ENCODE data around the gene EIF4A2.
A peak's percentile ranks its signal among the peaks of the same experiment; 100 is the strongest.
"Not testable (repeated sequence)": the region's sequence is repeated elsewhere in the genome, so short reads cannot be mapped to it uniquely, and the experiment has no call there.

Gene EIF4A2

DNA sequence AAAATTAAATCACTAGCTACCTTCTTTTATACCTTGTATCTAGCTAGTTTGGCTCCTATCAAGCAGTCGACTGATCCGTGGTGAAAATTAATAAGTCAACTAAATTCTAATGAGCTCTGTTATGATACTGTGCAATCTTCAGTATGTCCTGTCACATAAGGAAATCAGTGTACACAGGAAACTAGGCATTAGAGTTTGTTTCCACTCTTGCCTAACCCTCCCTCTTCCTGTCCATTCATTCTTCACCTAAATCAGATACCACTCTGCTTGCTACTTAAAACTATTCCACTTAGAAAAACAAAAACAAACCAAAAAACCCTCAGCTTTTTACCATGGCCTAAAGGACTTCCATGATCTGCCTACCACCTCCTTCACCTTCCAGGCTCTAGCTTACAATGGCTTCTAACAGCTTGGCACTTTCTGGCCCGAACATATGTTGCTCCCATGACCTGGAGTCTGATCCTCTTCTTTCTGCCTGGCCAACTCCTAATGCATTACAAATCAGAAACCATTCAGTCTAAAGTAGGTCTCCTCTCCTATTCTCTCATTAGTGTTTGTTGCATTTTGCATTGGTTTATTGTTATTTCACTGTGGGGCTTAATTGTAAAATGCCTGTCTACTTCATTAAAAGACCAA lies 15.0 kb downstream of the EIF4A2 start:
- TF ChIP-seq, protein P1, sequence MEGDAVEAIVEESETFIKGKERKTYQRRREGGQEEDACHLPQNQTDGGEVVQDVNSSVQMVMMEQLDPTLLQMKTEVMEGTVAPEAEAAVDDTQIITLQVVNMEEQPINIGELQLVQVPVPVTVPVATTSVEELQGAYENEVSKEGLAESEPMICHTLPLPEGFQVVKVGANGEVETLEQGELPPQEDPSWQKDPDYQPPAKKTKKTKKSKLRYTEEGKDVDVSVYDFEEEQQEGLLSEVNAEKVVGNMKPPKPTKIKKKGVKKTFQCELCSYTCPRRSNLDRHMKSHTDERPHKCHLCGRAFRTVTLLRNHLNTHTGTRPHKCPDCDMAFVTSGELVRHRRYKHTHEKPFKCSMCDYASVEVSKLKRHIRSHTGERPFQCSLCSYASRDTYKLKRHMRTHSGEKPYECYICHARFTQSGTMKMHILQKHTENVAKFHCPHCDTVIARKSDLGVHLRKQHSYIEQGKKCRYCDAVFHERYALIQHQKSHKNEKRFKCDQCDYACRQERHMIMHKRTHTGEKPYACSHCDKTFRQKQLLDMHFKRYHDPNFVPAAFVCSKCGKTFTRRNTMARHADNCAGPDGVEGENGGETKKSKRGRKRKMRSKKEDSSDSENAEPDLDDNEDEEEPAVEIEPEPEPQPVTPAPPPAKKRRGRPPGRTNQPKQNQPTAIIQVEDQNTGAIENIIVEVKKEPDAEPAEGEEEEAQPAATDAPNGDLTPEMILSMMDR (IDR thresholded peaks at IDR 0.05): no peak

DNA sequence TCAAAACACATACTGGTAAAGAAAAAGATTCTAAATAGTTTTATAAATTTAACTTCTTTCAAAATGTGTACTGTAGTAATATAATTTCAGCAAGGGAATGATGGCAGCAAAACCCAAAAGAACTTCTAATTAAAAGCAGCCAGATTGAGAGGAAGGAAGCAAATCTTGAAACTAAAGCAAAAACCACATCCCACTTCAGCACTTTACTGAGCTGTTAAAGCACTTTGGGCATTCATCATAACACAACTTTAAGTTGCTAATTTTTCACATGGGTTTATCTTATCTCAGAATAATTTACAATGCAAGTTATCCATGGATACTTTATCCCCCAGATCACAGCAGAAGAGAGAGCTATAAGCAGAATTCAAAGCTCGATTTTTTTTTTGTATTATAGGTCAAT lies 16.9 kb downstream of the EIF4A2 start:
- Mint-ChIP-seq H3K9me3 (no peaks in the 10 kb centered on the region), H3K36me3 (ENCODE audit: low read depth) (peaks cover 64% of the 10 kb centered on the region), H3K4me3 (no peak overlapping the region), H3K4me1 (peaks cover 8% of the 10 kb centered on the region), H3K27ac (no peak overlapping the region), H3K27me3 (ENCODE audit: low read depth, poor library complexity) (no peaks in the 10 kb centered on the region)
- DNase-seq: no peak
- TF ChIP-seq, protein P1 (IDR thresholded peaks at IDR 0.05): no peak

More for the DNA sequence above, 15.0 kb downstream of the EIF4A2 start:
- no peaks in the 10 kb centered on the region for H3K27me3 Mint-ChIP-seq (ENCODE audit: low read depth, poor library complexity)
- no peak overlapping the region for H3K27ac Mint-ChIP-seq
- H3K4me3 Mint-ChIP-seq: no peak overlapping the region
- no peaks in the 10 kb centered on the region for H3K4me1 Mint-ChIP-seq
- H3K36me3 Mint-ChIP-seq (ENCODE audit: low read depth): peaks cover 74% of the 10 kb centered on the region
- DNase-seq: no peak
- H3K9me3 Mint-ChIP-seq: no peaks in the 10 kb centered on the region

DNA sequence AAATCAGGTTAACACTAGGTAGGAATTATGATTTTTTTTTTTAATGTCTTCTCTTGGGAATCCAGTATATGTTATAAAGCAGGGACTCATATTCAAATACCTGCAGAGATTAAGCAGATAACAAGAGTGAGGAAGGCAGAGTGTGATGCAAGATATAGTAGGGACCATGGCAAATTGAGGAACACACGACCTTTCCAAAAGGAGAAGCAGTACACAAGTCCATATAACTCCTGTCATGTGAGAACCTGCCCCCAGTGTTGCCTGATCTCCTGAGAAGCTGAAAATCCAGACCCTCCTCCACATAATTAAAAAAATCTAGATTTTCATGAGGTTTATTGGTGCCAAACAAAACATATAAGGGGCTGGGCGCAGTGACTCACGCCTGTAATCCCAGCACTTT lies 19.3 kb downstream of the EIF4A2 start:
- no peak for DNase-seq
- H3K9me3 Mint-ChIP-seq: no peaks in the 10 kb centered on the region
- H3K36me3 Mint-ChIP-seq (ENCODE audit: low read depth): peaks cover 45% of the 10 kb centered on the region
- no peak overlapping the region for H3K4me3 Mint-ChIP-seq
- TF ChIP-seq, protein P1 (IDR thresholded peaks at IDR 0.05): no peak
- peaks cover 25% of the 10 kb centered on the region for H3K4me1 Mint-ChIP-seq
- no peaks in the 10 kb centered on the region for H3K27me3 Mint-ChIP-seq (ENCODE audit: low read depth, poor library complexity)
- H3K27ac Mint-ChIP-seq: no peak overlapping the region

DNA sequence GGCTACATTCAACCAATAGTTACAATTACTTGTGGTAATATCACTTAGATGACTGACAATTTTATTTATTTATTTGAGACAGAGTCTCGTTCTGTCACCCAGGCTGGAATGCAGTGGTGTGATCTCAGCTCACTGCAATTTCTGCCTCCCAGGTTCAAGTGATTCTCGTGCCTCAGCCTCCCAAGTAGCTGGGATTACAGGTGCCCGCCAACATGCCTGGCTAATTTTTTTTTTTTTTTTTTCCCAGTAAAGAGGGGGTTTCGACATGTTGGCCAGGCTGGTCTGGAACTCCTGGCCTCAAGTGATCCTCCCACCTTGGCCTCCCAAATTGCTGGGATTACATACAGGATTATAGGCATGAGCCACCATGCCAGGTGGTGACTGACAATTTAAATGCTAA lies 20.1 kb downstream of the EIF4A2 start:
- not testable (repeated sequence) for H3K9me3 Mint-ChIP-seq
- Mint-ChIP-seq H3K4me1 (peaks cover 25% of the 10 kb centered on the region), H3K36me3 (ENCODE audit: low read depth) (peaks cover 43% of the 10 kb centered on the region)

DNA sequence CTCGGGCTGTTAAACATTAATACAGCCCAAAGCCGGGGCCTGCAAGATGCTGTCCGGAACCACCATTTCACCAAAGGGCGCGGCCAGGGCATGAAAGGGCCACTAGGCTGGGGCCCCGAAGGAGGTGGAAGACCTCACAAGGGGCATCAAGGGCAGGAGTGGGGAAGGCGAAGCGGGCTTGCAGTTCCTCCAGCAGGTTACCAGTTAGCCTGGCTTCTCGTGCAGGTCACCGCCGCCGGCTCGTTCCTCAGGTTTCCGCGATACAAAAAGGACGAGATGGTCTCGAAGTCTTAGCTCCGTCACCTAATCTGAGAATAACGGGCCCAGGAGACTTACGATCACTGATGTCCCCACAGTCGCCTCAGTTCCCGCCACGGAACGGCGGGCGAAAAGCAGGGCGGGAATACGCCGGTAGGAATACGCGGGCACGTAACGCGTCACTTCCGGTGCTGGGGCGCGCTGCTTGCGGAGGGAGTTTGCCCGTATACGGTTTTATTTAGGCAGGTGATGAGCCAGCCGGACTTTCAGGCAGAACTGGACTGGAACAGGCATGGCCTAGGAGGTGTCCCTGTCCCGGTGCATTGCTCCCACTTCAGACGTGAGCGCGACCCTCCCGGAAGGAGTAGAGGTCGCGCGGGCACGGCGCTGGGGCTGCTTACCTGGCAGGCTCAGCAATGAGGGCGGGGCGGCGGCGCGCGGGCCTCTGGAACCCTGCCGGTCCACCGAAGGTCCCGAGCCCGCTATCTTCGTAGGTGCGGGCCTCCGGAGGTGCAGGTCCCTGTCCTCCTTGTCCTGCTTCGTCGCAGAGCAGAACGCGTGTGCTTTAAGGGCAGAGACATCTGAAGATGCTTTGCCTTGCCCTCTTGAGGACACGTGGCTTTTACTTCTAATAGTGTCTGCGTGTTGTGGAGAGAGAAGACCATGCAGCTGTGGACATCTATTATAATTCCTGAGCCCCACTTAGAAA lies 23.0 kb downstream of the EIF4A2 start, which contains the start of gene RFC4:
Gene RFC4, minus strand, starts transcription at position 394 of the 967 bp plus-strand sequence. CDS start 1,769 bp downstream, outside the sequence.
- Mint-ChIP-seq H3K4me3 (peak within 1 kb of the TSS; percentile 88), H3K27me3 (ENCODE audit: low read depth, poor library complexity) (peaks cover 3% of the 10 kb centered on the region)
- peak; percentile 79 for DNase-seq

More for the DNA sequence above, 20.1 kb downstream of the EIF4A2 start:
- not testable (repeated sequence) for H3K27me3 Mint-ChIP-seq (ENCODE audit: low read depth, poor library complexity); DNase-seq; H3K27ac Mint-ChIP-seq; H3K4me3 Mint-ChIP-seq

DNA sequence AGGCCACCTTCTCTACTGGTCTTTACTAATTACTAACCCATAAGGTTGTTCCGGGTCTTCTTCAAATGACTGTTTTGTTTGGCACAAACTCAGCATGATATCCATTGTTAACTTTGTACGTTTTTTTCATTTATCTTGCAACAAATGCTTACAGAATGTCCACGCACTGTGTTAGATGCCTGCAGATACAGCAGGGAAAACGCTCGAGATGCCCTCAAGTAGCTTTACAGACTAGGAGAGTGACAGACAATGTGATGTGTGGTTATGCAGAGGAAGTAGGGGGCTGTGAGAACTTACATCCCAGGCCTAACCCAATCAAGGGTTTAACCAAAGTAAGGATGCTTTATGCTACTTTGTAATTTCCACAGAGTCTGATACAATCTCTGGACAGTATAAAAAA lies 23.9 kb downstream of the EIF4A2 start:
- TF ChIP-seq, protein P1 (IDR thresholded peaks at IDR 0.05): no peak
- peaks cover 25% of the 10 kb centered on the region for H3K4me1 Mint-ChIP-seq
- peaks cover 3% of the 10 kb centered on the region for H3K27me3 Mint-ChIP-seq (ENCODE audit: low read depth, poor library complexity)
- no peaks in the 10 kb centered on the region for H3K9me3 Mint-ChIP-seq
- DNase-seq: no peak
- H3K36me3 Mint-ChIP-seq (ENCODE audit: low read depth): peaks cover 18% of the 10 kb centered on the region
- H3K27ac Mint-ChIP-seq: no peak overlapping the region
- H3K4me3 Mint-ChIP-seq: peak overlapping the region; percentile 88

More for the DNA sequence above, 23.0 kb downstream of the EIF4A2 start, which contains the start of gene RFC4:
- Mint-ChIP-seq H3K36me3 (ENCODE audit: low read depth) (peaks cover 23% of the 10 kb centered on the region), H3K27ac (peak within 1 kb of the TSS; percentile 45), H3K9me3 (no peaks in the 10 kb centered on the region), H3K4me1 (peaks cover 25% of the 10 kb centered on the region)
- TF ChIP-seq, protein P1 (IDR thresholded peaks at IDR 0.05): no peak
